ENCODE measurements around the gene OR8I2. TPM values are rescaled to one million over a fixed set of nuclear protein-coding genes. Genes with fewer than 3 reads are reported as not detected.
"Not testable (repeated sequence)": the region's sequence is repeated elsewhere in the genome, so short reads cannot be mapped to it uniquely, and the experiment has no call there.

OR8I2 gene
- total RNA-seq (not detected in 2 replicates), polyA plus RNA-seq (not detected in 2 replicates)

DNA sequence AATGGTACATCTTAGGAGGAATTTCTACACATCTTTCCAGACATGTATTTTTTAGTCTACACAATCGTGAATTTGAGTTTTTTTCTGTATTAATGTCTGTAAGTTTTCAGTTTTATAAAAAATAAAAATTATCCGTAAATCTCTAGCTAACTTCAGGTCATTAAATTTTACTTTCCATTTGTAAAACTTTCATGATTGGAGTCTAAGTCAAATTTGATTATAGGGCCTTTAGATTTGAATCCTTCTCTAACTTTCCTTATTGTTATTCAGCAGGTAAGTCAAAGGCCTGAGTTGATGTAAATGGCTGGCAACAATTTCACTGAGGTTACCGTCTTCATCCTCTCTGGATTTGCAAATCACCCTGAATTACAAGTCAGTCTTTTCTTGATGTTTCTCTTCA, at the start of gene OR8I2:
Gene OR8I2, plus strand, starts transcription at position 301 of the 400 bp plus-strand sequence. Its CDS starts 0 bp downstream, at position 301.
- no peaks in the 10 kb centered on the region for H4K20me1 ChIP-seq (ENCODE audit: insufficient read depth, poor library complexity, severe bottlenecking)
- no peaks in the 10 kb centered on the region for H3K4me1 ChIP-seq (ENCODE audit: insufficient read depth)
- 64% methylated on average over 3 of the region's 3 CpGs for WGBS (ENCODE audit: low lambda C conversion rate, missing lambda C conversion rate)
- no peaks in the 10 kb centered on the region for H3K9me3 ChIP-seq (ENCODE audit: low read depth)
- no peak within 1 kb of the TSS for H3K27ac ChIP-seq
- H3K27me3 ChIP-seq, result no peaks in the 10 kb centered on the region
- TF ChIP-seq, protein P1, sequence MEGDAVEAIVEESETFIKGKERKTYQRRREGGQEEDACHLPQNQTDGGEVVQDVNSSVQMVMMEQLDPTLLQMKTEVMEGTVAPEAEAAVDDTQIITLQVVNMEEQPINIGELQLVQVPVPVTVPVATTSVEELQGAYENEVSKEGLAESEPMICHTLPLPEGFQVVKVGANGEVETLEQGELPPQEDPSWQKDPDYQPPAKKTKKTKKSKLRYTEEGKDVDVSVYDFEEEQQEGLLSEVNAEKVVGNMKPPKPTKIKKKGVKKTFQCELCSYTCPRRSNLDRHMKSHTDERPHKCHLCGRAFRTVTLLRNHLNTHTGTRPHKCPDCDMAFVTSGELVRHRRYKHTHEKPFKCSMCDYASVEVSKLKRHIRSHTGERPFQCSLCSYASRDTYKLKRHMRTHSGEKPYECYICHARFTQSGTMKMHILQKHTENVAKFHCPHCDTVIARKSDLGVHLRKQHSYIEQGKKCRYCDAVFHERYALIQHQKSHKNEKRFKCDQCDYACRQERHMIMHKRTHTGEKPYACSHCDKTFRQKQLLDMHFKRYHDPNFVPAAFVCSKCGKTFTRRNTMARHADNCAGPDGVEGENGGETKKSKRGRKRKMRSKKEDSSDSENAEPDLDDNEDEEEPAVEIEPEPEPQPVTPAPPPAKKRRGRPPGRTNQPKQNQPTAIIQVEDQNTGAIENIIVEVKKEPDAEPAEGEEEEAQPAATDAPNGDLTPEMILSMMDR (IDR thresholded peaks at IDR 0.05; ENCODE audit: poor library complexity), result no peak
- no peak for TF ChIP-seq EZH2phosphoT487 (IDR thresholded peaks at IDR 0.05; ENCODE audit: low read depth, severe bottlenecking, unreplicated experiment)
- TF ChIP-seq EZH2 (IDR thresholded peaks at IDR 0.05; ENCODE audit: borderline replicate concordance), result no peak
- H2AFZ ChIP-seq, result no peak within 1 kb of the TSS
- no peaks in the 10 kb centered on the region for H3K79me2 ChIP-seq
- DNase-seq (ENCODE audit: low spot score), result no peak
- H3K36me3 ChIP-seq (replicated peaks; ENCODE audit: insufficient read depth, low read depth), result no peaks in the 10 kb centered on the region
- peaks cover 4% of the 10 kb centered on the region for H3K9me2 ChIP-seq (replicated peaks; ENCODE audit: insufficient read depth)
- no peak within 1 kb of the TSS for H3K4me2 ChIP-seq
- H3K4me3 ChIP-seq, result no peak within 1 kb of the TSS

DNA sequence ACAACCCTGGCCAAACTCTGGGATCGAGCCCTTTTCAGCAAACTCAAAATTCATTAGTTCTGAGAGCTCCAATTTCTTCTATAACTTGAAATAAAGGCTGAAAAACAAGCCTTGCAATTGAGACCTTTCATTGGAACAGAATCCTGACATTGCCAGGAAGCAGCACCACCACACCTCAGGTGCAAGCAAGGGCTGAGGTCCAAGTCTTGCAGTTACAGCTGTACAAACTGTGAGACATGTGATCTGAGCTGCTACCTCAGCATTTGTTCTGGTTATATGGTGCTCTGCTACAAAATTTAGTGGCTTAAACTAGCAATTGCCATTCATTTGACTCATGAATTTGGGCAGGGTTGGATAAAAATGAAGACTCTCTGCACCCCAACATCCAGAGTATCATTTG, 47.6 kb upstream of the OR8I2 start:
- Histone ChIP-seq H3K36me3 (replicated peaks; ENCODE audit: insufficient read depth, low read depth) (no peaks in the 10 kb centered on the region), H4K20me1 (ENCODE audit: insufficient read depth, poor library complexity, severe bottlenecking) (no peaks in the 10 kb centered on the region), H3K79me2 (no peaks in the 10 kb centered on the region), H3K9me2 (replicated peaks; ENCODE audit: insufficient read depth) (no peaks in the 10 kb centered on the region), H3K27me3 (no peaks in the 10 kb centered on the region), H2AFZ (no peak overlapping the region), H3K4me1 (ENCODE audit: insufficient read depth) (no peaks in the 10 kb centered on the region), H3K9me3 (ENCODE audit: low read depth) (no peaks in the 10 kb centered on the region), H3K27ac (no peak overlapping the region), H3K4me3 (no peak overlapping the region), H3K4me2 (no peak overlapping the region)
- no peak for TF ChIP-seq EZH2phosphoT487 (IDR thresholded peaks at IDR 0.05; ENCODE audit: low read depth, severe bottlenecking, unreplicated experiment)
- no peak for TF ChIP-seq EZH2 (IDR thresholded peaks at IDR 0.05; ENCODE audit: borderline replicate concordance)
- TF ChIP-seq, protein P1 (IDR thresholded peaks at IDR 0.05; ENCODE audit: poor library complexity), result no peak
- 91% methylated on average over 1 of the region's 1 CpG for WGBS (ENCODE audit: low lambda C conversion rate, missing lambda C conversion rate)
- no peak for DNase-seq (ENCODE audit: low spot score)

DNA sequence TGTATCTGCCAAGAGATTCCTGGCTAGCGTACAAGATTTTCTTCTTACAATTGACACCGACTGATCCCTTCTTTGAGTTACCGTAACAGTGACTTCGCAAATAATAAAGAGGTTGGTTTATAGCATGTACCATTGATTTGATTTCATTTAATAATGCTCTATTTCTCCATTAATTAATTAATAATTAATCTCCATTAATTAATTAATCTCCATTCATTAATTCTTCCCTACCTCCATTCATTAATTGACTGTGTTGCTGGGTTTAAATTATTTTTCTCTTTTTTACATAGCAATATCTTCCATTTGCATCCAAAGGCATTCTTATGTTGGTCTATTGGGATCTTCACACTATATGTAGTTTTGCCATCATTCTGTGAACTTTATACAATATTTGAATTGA, 44.6 kb upstream of the OR8I2 start:
- H3K4me1 ChIP-seq (ENCODE audit: insufficient read depth), result no peaks in the 10 kb centered on the region
- H3K4me3 ChIP-seq, result no peak overlapping the region
- H3K27ac ChIP-seq, result no peak overlapping the region
- H3K79me2 ChIP-seq, result no peaks in the 10 kb centered on the region
- H3K27me3 ChIP-seq, result no peaks in the 10 kb centered on the region
- DNase-seq (ENCODE audit: low spot score), result no peak
- H3K9me2 ChIP-seq (replicated peaks; ENCODE audit: insufficient read depth), result no peaks in the 10 kb centered on the region
- no peak overlapping the region for H3K4me2 ChIP-seq
- H3K36me3 ChIP-seq (replicated peaks; ENCODE audit: insufficient read depth, low read depth), result no peaks in the 10 kb centered on the region
- 69% methylated on average over 4 of the region's 4 CpGs for WGBS (ENCODE audit: low lambda C conversion rate, missing lambda C conversion rate)
- TF ChIP-seq, protein P1 (IDR thresholded peaks at IDR 0.05; ENCODE audit: poor library complexity), result no peak
- no peak for TF ChIP-seq EZH2 (IDR thresholded peaks at IDR 0.05; ENCODE audit: borderline replicate concordance)
- TF ChIP-seq EZH2phosphoT487 (IDR thresholded peaks at IDR 0.05; ENCODE audit: low read depth, severe bottlenecking, unreplicated experiment), result no peak
- H3K9me3 ChIP-seq (ENCODE audit: low read depth), result no peaks in the 10 kb centered on the region
- no peaks in the 10 kb centered on the region for H4K20me1 ChIP-seq (ENCODE audit: insufficient read depth, poor library complexity, severe bottlenecking)
- H2AFZ ChIP-seq, result no peak overlapping the region

DNA sequence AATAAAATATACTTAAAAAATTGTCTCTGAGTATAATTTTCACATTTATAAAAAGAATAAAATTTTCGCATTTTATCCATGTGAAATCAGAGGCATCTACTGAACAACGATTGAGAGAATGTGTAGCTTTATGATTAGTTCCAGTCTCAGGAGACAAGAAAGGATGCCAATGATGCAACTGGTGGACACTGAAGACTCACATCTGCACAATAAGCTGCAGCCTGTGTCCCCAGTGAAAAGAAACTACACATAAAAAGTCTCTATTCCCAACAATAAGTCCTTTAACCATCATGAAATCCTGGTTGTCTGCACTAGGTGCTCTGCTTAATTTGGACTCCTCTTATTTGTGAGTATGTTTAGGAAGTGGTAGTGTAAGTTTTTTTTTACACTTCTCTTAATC, 43.6 kb upstream of the OR8I2 start:
- no peak for DNase-seq (ENCODE audit: low spot score)
- H2AFZ ChIP-seq, result no peak overlapping the region
- no peaks in the 10 kb centered on the region for H4K20me1 ChIP-seq (ENCODE audit: insufficient read depth, poor library complexity, severe bottlenecking)
- TF ChIP-seq EZH2phosphoT487 (IDR thresholded peaks at IDR 0.05; ENCODE audit: low read depth, severe bottlenecking, unreplicated experiment) (no peak), EZH2 (IDR thresholded peaks at IDR 0.05; ENCODE audit: borderline replicate concordance) (no peak)
- TF ChIP-seq, protein P1 (IDR thresholded peaks at IDR 0.05; ENCODE audit: poor library complexity), result no peak
- no peaks in the 10 kb centered on the region for H3K27me3 ChIP-seq
- no peaks in the 10 kb centered on the region for H3K36me3 ChIP-seq (replicated peaks; ENCODE audit: insufficient read depth, low read depth)
- H3K4me3 ChIP-seq, result no peak overlapping the region
- WGBS (ENCODE audit: low lambda C conversion rate, missing lambda C conversion rate), result 73% methylated on average over 2 of the region's 2 CpGs
- no peaks in the 10 kb centered on the region for H3K9me3 ChIP-seq (ENCODE audit: low read depth)
- no peak overlapping the region for H3K27ac ChIP-seq
- H3K9me2 ChIP-seq (replicated peaks; ENCODE audit: insufficient read depth), result no peaks in the 10 kb centered on the region
- H3K4me2 ChIP-seq, result no peak overlapping the region
- no peaks in the 10 kb centered on the region for H3K4me1 ChIP-seq (ENCODE audit: insufficient read depth)
- no peaks in the 10 kb centered on the region for H3K79me2 ChIP-seq

DNA sequence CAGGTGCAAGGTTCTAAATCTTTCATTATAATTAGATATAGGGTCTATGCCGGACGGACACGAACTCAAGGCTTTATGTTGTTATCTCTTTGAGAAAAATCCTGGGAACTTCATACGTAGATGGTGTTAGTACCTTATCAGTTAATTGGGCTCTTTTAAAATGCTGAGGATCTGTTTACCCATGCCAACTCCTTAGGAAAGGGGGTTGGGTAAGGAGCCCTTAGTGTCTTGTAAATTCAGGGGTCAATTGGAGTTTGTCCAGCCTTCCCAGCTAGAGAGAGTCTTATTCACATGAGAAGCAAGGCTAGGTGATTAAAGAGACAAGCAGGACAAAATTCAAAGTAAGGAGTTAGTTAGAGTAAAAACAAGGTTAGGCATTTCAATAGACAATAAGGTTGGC, 36.7 kb upstream of the OR8I2 start:
- not testable (repeated sequence) for H3K27ac ChIP-seq; H3K4me2 ChIP-seq; DNase-seq (ENCODE audit: low spot score); H3K4me3 ChIP-seq; H3K9me3 ChIP-seq (ENCODE audit: low read depth); H2AFZ ChIP-seq; H3K79me2 ChIP-seq; H4K20me1 ChIP-seq (ENCODE audit: insufficient read depth, poor library complexity, severe bottlenecking); H3K9me2 ChIP-seq (replicated peaks; ENCODE audit: insufficient read depth); H3K4me1 ChIP-seq (ENCODE audit: insufficient read depth); H3K36me3 ChIP-seq (replicated peaks; ENCODE audit: insufficient read depth, low read depth); H3K27me3 ChIP-seq
- 17% methylated on average over 4 of the region's 4 CpGs for WGBS (ENCODE audit: low lambda C conversion rate, missing lambda C conversion rate)
